GM19023 (cell line): ENCODE measurements around the gene ORM2.

Experiments used
- ATAC-seq: cut with Tn5 transposase; IDR thresholded peaks from one replicate; pipeline ENCODE4 v1.9.1; 2021; ENCODE audit warnings: mild to moderate bottlenecking, moderate library complexity; ENCODE audit not compliant: unreplicated experiment

The ORM2 gene

GRCh38 chr9:114291886-114292590 is 37.6 kb upstream of the ORM2 start:
- no peak for ATAC-seq

- ATAC-seq: no peak
Observed at GRCh38 chr9:114294664-114295063, 35.0 kb upstream of the ORM2 start.

GRCh38 chr9:114296338-114296737 is 33.3 kb upstream of the ORM2 start:
- no peak for ATAC-seq

GRCh38 chr9:114299286-114300152 is 30.1 kb upstream of the ORM2 start:
- ATAC-seq: no peak

GRCh38 chr9:114300153-114300845 is 29.4 kb upstream of the ORM2 start:
- no peak for ATAC-seq

- no peak for ATAC-seq
Observed at GRCh38 chr9:114300846-114301797, 28.5 kb upstream of the ORM2 start.

- no peak for ATAC-seq
Observed at GRCh38 chr9:114301798-114302565, 27.7 kb upstream of the ORM2 start.

- no peak for ATAC-seq
Observed at GRCh38 chr9:114302727-114303126, 26.9 kb upstream of the ORM2 start.

GRCh38 chr9:114303571-114303970 is 26.1 kb upstream of the ORM2 start:
- ATAC-seq: no peak

- ATAC-seq: no peak
Observed at GRCh38 chr9:114303977-114304376, 25.7 kb upstream of the ORM2 start.

GRCh38 chr9:114304416-114305188 is 25.1 kb upstream of the ORM2 start:
- no peak for ATAC-seq

GRCh38 chr9:114307899-114308267 is 21.8 kb upstream of the ORM2 start:
- ATAC-seq: no peak

- no peak for ATAC-seq
Observed at GRCh38 chr9:114308361-114308950, 21.2 kb upstream of the ORM2 start.

- ATAC-seq: no peak
Observed at GRCh38 chr9:114309096-114309495, 20.6 kb upstream of the ORM2 start.

GRCh38 chr9:114310471-114311450 is 18.9 kb upstream of the ORM2 start:
- ATAC-seq: no peak

GRCh38 chr9:114311571-114312512 is 17.8 kb upstream of the ORM2 start:
- ATAC-seq: no peak
